KMS-11 (cell line): Measurements from ENCODE around the gene ATF7IP.
"Not testable (repeated sequence)": the region's sequence is repeated elsewhere in the genome, so short reads cannot be mapped to it uniquely, and the experiment has no call there.

Experiments
- H2AFZ ChIP-seq: fragments of 200-600 bp; sonication (generic); 2 replicates; pipeline ENCODE4 v1.6.1; 2016; ENCODE audit warnings: antibody characterized with exemption, mixed run types, low read depth
- H3K27ac ChIP-seq: fragments of 200-600 bp; sonication (generic); 2 replicates; pipeline ENCODE4 v1.6.1; 2016; ENCODE audit warnings: mild to moderate bottlenecking, mixed run types
- H3K27me3 ChIP-seq: fragments of 200-600 bp; sonication (generic); 2 replicates; pipeline ENCODE4 v1.6.1; 2017; ENCODE audit warnings: mild to moderate bottlenecking, low read depth, mixed run types, moderate library complexity; ENCODE audit not compliant: insufficient read depth
- H3K36me3 ChIP-seq: fragments of 200-600 bp; sonication (generic); 2 replicates; pipeline ENCODE4 v1.6.1; 2017; ENCODE audit warnings: mild to moderate bottlenecking, mixed run types; ENCODE audit not compliant: insufficient read depth
- H3K4me1 ChIP-seq: fragments of 200-600 bp; sonication (generic); 2 replicates; pipeline ENCODE4 v1.6.1; 2016; ENCODE audit warnings: mild to moderate bottlenecking, low read depth, mixed run types; ENCODE audit not compliant: poor library complexity, severe bottlenecking
- H3K4me2 ChIP-seq: fragments of 200-600 bp; sonication (generic); 2 replicates; pipeline ENCODE4 v1.7.0; 2016; ENCODE audit warnings: mild to moderate bottlenecking, mixed run types
- H3K4me3 ChIP-seq: fragments of 200-600 bp; sonication (generic); IDR thresholded peaks from 2 replicates; pipeline ENCODE4 v1.6.1; 2017; ENCODE audit warnings: low read depth, low read length, mixed read lengths; ENCODE audit not compliant: insufficient read depth
- H3K79me2 ChIP-seq: fragments of 200-600 bp; sonication (generic); 2 replicates; pipeline ENCODE4 v1.6.1; 2016; ENCODE audit warnings: low read depth, mixed run types; ENCODE audit not compliant: insufficient read depth
- H3K9ac ChIP-seq: fragments of 200-600 bp; sonication (generic); 2 replicates; pipeline ENCODE4 v1.6.1; 2016; ENCODE audit warnings: mild to moderate bottlenecking, mixed run types
- H4K20me1 ChIP-seq: fragments of 200-600 bp; sonication (generic); 2 replicates; pipeline ENCODE4 v1.6.1; 2016; ENCODE audit warnings: mild to moderate bottlenecking, mixed run types; ENCODE audit not compliant: insufficient read depth
- CTCF ChIP-seq: fragments of 200-600 bp; sonication (generic); conservative IDR thresholded peaks from 2 replicates; pipeline ENCODE4 v1.6.1; 2017; ENCODE audit warnings: low read depth, mild to moderate bottlenecking, antibody characterized with exemption, low read length, moderate library complexity, mixed read lengths

Gene ATF7IP

GRCh38 chr12:14332482-14332881 lies 33.0 kb upstream of the ATF7IP start:
- no peaks in the 10 kb centered on the region for H4K20me1 ChIP-seq
- H3K27me3 ChIP-seq: no peaks in the 10 kb centered on the region
- no peaks in the 10 kb centered on the region for H3K79me2 ChIP-seq
- no peaks in the 10 kb centered on the region for H3K36me3 ChIP-seq
- TF ChIP-seq CTCF: no peak
- no peak overlapping the region for H3K27ac ChIP-seq
- no peaks in the 10 kb centered on the region for H3K4me1 ChIP-seq
- H2AFZ ChIP-seq: no peak overlapping the region
- H3K4me3 ChIP-seq: no peak overlapping the region
- no peak overlapping the region for H3K9ac ChIP-seq
- no peak overlapping the region for H3K4me2 ChIP-seq

- no peak overlapping the region for H3K27ac ChIP-seq
- no peaks in the 10 kb centered on the region for H3K27me3 ChIP-seq
- no peak overlapping the region for H2AFZ ChIP-seq
- no peaks in the 10 kb centered on the region for H4K20me1 ChIP-seq
- H3K4me1 ChIP-seq: no peaks in the 10 kb centered on the region
- H3K4me2 ChIP-seq: no peak overlapping the region
- no peak overlapping the region for H3K4me3 ChIP-seq
- H3K9ac ChIP-seq: no peak overlapping the region
- H3K79me2 ChIP-seq: no peaks in the 10 kb centered on the region
- no peaks in the 10 kb centered on the region for H3K36me3 ChIP-seq
- no peak for TF ChIP-seq CTCF
These were observed 25.1 kb upstream of the ATF7IP start for GRCh38 chr12:14340371-14340770.

- H3K36me3 ChIP-seq, H3K27ac ChIP-seq, H4K20me1 ChIP-seq, H3K4me2 ChIP-seq, H3K4me3 ChIP-seq, H3K79me2 ChIP-seq, H3K9ac ChIP-seq, H3K27me3 ChIP-seq, H2AFZ ChIP-seq, H3K4me1 ChIP-seq: not testable (repeated sequence)
These were observed 14.0 kb upstream of the ATF7IP start for GRCh38 chr12:14351524-14351923.

GRCh38 chr12:14352066-14352465 lies 13.4 kb upstream of the ATF7IP start:
- not testable (repeated sequence) for H3K4me3 ChIP-seq, H3K4me1 ChIP-seq, H3K27me3 ChIP-seq, H3K36me3 ChIP-seq, H3K4me2 ChIP-seq, H3K79me2 ChIP-seq, H3K27ac ChIP-seq, H4K20me1 ChIP-seq, H2AFZ ChIP-seq, H3K9ac ChIP-seq

- not testable (repeated sequence) for H3K79me2 ChIP-seq, H2AFZ ChIP-seq, H3K4me2 ChIP-seq, H3K4me3 ChIP-seq, H3K9ac ChIP-seq, H3K27me3 ChIP-seq, H4K20me1 ChIP-seq, H3K36me3 ChIP-seq, H3K4me1 ChIP-seq, H3K27ac ChIP-seq
These were observed 10.8 kb upstream of the ATF7IP start for GRCh38 chr12:14354665-14355064.

GRCh38 chr12:14356147-14356546 lies 9.3 kb upstream of the ATF7IP start:
- Histone ChIP-seq H3K27me3 (no peaks in the 10 kb centered on the region), H2AFZ (no peak overlapping the region), H3K9ac (no peak overlapping the region), H3K27ac (no peak overlapping the region), H4K20me1 (no peaks in the 10 kb centered on the region), H3K4me1 (no peaks in the 10 kb centered on the region), H3K4me3 (no peak overlapping the region), H3K36me3 (no peaks in the 10 kb centered on the region), H3K4me2 (no peak overlapping the region), H3K79me2 (no peaks in the 10 kb centered on the region)
- no peak for TF ChIP-seq CTCF
